Stimulated activated CD8-positive, alpha-beta memory T cell treated with anti-CD3 and anti-CD28 coated beads, Interleukin-12 subunit alpha, Interleukin-12 subunit beta, amount 100 ng/mL, for 24 hours (primary cell): Measurements from ENCODE around the gene OPCML.

Experiments
- DNase-seq: peaks from one replicate; pipeline ENCODE4 v3.0.0-alpha.2; 2020; ENCODE audit errors: extremely low read depth

Gene OPCML

DNA sequence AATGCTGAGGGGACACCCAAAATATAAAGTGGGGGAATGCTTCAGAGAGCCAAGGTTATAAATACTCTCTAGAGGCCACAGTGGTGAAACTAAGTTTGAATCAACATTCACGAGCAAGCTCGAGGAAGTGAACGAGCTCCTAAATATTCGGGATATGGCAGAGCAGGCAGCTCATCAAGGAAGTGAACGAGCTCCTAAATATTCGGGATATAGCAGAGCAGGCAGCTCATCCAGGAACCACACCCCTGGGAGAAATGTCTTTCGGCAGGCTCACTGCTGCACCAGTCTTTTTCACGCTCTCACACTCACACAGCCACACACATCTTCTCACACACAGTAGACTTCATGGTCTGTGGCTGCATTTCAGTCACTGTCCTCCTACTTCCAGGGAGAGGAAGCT, 787.5 kb downstream of the OPCML start:
- DNase-seq, result no peak

DNA sequence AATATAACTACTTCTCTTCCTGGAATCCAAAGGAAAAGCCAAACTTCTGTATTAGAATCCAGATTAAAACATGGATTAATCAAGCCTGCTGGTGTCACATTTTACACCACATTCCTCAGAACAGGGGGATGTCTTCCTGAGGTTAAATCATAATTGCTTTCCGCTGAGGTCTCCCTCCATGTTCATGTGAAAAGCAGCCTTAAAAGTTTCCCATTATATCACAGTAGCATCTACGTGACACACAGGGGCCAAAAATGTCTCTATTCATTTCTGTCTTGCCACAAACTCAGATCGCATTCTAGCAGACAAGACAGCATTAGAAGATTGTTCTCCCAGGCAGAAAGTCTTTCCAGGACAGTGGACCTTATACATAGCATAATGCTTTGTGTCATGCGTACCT, 788.7 kb downstream of the OPCML start:
- no peak for DNase-seq

DNA sequence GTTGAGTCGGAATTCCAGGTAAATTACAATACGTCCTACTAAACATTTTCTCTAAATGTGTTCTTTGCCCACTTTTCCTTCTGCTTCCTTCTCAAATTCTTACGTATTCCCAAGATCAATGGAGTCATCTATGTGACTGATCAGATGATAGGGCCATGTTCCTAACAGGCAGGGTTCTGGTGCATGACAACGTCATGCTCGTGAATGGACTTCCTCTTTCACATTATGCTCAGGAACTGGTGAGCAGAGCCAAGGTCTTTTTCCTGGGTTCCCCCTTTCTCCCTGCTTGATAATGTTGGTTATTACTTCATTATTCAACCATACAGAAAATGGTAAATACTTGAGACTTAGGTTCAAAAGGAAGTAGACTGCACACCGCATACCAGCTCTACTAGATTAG, 789.4 kb downstream of the OPCML start:
- DNase-seq, result no peak

DNA sequence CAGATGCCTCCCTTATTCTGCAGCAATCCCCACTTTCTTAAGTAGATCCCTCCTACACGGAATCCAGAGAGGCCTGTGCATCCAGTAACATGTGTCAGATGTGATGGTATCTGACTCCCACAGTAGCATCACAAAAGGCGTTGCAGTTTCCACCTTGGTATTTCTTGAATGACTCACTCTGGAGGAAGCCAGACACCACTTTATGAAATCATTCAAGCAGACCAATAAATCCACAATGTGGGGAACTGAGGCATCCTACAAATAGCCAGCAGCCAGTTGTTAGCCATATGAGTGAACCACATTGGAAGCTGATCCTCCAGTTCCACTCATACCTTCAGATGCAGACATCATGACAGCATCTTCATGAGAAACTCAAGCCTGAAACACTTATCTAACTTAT, 798.1 kb downstream of the OPCML start:
- DNase-seq, result no peak

DNA sequence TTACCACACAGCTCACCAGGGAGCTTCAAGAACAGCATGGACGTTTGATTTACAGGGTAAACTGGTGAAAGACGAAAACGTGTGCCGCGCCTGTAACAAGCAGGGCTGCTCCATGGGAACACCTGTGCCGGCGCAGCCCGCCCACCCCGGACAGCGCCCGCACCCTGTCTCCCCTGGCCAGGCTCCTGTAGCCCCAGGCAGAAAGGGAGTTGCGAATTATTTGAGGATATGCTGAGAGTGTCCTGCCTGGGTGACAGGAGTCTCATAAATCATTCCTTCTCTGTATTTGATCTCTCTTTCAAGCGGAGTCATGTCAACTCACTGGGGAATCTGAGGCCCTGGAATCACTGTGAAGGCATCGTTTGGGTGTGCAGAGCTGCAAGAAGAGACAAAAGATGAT, 804.3 kb downstream of the OPCML start:
- DNase-seq, result no peak

DNA sequence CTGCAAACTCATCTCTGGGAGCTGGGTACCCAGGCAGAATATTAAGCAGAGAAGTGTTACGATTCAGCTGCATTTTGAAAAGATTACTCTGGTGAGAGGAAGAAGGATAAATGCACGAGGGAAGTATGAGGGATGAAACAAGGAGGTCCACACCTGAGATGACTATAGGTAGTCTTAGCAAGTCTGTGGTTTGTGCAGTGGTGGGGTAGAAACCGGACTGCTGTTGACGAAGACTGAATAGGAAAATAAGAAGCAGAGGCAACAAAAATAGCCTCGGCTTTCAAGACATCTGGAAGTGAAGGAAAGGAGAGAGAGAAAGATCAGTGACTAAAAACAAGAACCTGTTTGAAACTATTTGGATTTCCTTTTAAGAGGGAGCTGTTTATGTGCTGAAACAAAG, 810.8 kb downstream of the OPCML start:
- DNase-seq, result no peak

- DNase-seq, result no peak
Measured at GRCh38 chr11:132719684-132720083, 812.6 kb downstream of the OPCML start.

DNA sequence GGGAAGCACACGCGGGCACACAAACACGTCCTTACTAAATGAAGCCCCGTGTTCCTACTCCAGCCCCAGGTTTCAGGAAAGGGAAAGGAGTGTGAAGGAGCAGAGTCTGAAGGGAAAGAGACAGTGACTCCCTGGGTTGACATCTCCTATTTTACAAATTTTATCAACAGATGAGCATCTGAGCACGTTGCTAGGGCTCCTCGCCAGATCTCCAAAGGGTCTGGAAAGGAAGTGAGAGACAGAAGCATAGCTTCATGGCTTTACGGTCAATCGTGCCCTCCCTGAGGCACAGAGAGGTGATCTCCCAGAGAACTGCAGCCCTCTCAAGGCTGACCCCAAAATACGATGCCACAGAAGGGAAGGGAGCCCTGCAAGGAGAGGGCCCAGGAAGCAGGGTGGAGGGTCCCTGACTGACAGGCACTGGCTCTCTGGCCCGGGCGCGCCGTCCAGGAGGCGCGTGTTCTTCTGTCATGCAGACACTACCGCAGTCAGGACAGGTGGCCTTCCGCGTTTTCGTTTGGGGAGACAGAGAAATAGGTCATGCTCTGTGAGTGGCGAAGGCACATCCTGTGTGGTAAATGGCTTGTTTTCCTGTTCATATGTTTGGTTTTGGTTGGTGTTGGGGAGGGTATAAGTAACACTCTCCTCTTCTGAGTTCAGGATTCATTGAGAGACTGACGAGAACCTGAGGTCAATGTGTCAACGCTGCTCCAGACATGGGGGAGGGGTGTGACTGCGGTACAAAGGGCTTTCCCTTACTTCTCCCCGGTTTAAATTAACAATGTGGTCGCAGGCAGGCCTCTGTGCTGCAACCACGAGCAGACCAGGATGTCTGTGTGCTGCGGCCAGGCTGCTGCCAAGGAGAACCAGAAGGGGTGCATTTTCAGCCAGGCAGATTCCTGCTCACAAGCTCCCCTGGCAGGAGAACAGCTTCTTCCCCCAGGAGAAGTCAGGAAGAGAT, 813.3 kb downstream of the OPCML start:
- DNase-seq, result no peak

DNA sequence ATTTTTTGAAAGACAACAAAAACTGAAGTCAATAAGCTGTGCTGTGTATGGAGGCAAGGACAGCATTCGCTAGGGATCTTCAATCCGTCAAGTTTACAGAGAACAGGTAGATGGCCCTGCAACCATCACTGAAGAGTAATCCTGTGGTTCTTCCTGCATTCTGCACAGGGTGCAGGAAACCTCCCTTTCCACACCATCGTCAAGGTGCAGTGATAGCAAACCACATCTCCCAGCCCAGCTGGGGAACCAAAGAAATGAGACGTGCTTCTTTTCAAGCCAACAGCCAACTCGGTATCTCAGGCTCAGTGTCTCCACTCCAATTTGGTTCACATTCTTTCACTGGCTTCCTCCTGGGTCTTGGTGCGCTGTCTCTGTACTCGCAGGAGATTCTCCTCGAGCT, 814.5 kb downstream of the OPCML start:
- no peak for DNase-seq

- DNase-seq, result no peak
Measured at GRCh38 chr11:132716037-132716436, 816.3 kb downstream of the OPCML start.

- no peak for DNase-seq
Measured at GRCh38 chr11:132714859-132715440, 817.4 kb downstream of the OPCML start.

- no peak for DNase-seq
Measured at GRCh38 chr11:132712466-132712865, 819.8 kb downstream of the OPCML start.

GRCh38 chr11:132704781-132705375, 827.4 kb downstream of the OPCML start:
- DNase-seq, result no peak

DNA sequence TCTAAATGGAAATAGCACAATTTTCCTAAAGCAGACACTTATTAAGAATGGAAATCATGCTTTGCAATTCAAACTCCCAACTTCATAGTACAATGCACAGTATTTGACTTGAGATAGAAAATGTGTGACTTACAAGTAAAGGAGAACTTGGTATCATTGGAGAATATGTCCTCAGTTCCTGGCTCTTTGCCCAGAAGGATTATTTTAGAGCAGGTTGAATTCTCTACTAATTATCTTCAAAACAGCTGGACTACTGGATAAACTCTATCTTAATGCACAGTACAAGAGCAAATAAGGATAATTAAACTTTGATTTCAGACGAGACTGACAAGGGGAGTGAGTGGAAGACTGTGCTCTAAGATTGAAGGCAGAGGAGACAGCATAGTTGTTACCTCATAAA, 839.4 kb downstream of the OPCML start:
- DNase-seq, result no peak

DNA sequence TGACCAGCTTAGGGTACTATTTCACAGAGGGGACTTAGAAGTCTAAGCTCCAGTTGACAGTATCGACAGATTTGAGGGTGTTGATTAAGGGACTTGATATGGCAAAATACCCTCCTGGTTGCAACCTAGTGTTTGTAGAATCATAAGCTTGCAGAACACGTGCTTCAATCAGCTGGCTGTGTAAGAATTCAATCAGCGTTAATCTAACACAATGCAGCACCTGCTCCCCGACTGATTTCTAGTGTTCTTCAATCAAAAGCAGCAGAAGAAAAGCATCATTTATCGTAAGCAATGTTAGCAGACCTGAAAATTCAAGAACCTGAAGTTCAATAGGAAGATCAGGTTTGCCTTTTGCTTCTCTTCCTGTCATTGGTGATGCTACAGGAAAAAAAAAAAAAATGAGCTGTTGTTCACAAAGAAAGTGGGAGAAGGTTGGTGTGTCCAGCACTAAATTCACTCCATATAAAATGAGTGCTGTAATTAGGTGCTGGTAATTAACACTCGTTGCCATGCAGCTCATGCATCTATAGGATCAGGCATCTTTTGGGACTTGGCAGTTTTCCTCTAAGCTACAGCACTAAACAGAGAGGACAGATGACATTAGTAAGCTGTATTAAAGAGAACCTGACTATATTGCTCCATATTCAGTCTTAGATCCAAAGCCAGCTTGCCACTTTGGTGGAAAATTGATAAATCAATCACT, 840.3 kb downstream of the OPCML start:
- no peak for DNase-seq

GRCh38 chr11:132686886-132687285, 845.4 kb downstream of the OPCML start:
- DNase-seq, result no peak

DNA sequence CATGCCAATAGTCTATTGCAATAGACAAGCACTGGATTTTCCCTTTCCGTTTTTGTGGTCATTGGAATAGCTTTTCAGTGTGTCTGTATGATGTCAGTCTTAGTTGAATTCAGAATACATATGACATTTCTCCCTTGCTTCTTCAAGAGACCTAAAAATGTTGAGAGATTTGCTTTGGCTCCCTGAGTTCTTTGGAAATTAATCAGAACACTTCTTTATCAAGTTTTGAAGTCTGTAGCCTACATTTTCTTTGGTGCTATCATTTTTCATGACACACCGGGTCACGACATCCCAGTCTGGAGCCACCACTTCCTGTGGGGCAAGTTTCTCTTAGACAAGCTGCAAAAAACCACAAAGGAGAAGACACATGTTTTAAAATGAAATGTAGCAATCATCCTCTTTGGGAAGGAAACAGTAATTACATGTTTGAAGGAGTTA, 847.1 kb downstream of the OPCML start:
- no peak for DNase-seq

DNA sequence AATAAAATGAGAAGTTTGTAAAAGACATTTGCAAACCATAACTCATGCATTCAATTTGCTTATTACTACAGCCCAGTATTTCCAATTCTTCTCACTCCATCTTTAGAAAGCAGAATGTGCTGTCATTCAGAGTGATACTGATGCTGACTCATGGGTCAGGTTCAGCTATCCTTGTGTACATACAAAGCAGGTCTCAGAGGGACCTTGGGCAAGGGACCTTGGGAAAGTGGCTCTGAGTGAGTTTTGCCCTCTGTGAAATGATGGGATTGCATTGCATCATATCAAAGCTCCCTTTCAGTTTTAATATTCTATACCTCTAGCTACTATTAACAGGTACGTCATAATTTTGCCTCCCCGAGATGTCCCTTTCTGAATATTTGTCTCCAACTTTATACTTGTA, 848.7 kb downstream of the OPCML start:
- DNase-seq, result no peak

GRCh38 chr11:132681971-132682370, 850.3 kb downstream of the OPCML start:
- DNase-seq, result no peak

GRCh38 chr11:132680584-132680983, 851.7 kb downstream of the OPCML start:
- no peak for DNase-seq

GRCh38 chr11:132674151-132674550, 858.1 kb downstream of the OPCML start:
- no peak for DNase-seq

- DNase-seq, result no peak
Measured at GRCh38 chr11:132671851-132672370, 860.4 kb downstream of the OPCML start.
